Vagina (tissue), 2 donors: ENCODE data around the gene NBPF3.

ENCODE experiments used
- CTCF ChIP-seq, 3 experiments: fragments of 450-650 bp in 2 of 3; fragments of 200-600 bp in 1 of 3; sonication (generic) in 1 of 3; IDR thresholded peaks; one replicate each; pipeline ENCODE4 v1.5.1; 2017 to 2019; ENCODE audit warnings: antibody characterized with exemption in 3 of 3, mild to moderate bottlenecking in 2 of 3, moderate library complexity in 2 of 3
- POLR2AphosphoS5 ChIP-seq, 2 donors: sonication (generic); formaldehyde crosslinking; IDR thresholded peaks; one replicate each; pipeline ENCODE4 v1.9.0; 2017; ENCODE audit warnings: antibody characterized with exemption in 2 of 2, mild to moderate bottlenecking in 2 of 2, low read depth in 1 of 2; ENCODE audit not compliant: insufficient read depth in 1 of 2

GRCh38 chr1:21439721-21440629 is at the start of gene NBPF3:
- TF ChIP-seq POLR2AphosphoS5 (IDR thresholded peaks at IDR 0.05; ENCODE audit: insufficient read depth in 1 of 2, low read depth in 1 of 2), result peak; percentile 64 to 75
- peak in 1 of 3 experiments; percentile 5 for TF ChIP-seq CTCF (IDR thresholded peaks at IDR 0.05)
